B cell (primary cell): Measurements from ENCODE around the gene MYG1. TPM values are rescaled to one million over a fixed set of nuclear protein-coding genes. Genes with fewer than 3 reads are reported as not detected.

Experiments used
- ATAC-seq: fragments of 200-7000 bp; cut with Tn5 transposase; one replicate; pipeline ENCODE4 v1.10.0; 2021; ENCODE audit warnings: low read depth, mild to moderate bottlenecking, moderate number of reproducible peaks, moderate library complexity
- CTCF ChIA-PET: fragments of 350-600 bp; sonication (Branson Sonifier 250); formaldehyde crosslinking; loops from one replicate; lab custom pipeline; 2021; ENCODE audit warnings: antibody characterized with exemption, inconsistent platforms; lab: Charles Lee
- POLR2A ChIA-PET: fragments of 350-600 bp; sonication (Branson Sonifier 250); formaldehyde crosslinking; loops from one replicate; lab custom pipeline; 2021; ENCODE audit warnings: antibody characterized with exemption; lab: Charles Lee
- DNase-seq: peaks from one replicate; pipeline ENCODE4 v3.0.0; 2013
- H2AFZ ChIP-seq: 2 replicates; pipeline ENCODE4 v1.6.1; 2012; ENCODE audit warnings: mild to moderate bottlenecking, low read depth, low read length; ENCODE audit not compliant: insufficient read depth, poor library complexity, severe bottlenecking
- H3K27ac ChIP-seq, 2 donors: 1 replicate in 1 of 2; 2 replicates in 1 of 2; pipeline ENCODE4 v1.5.1; 2012 to 2013; ENCODE audit warnings: low read length in 2 of 2, mild to moderate bottlenecking in 2 of 2, moderate library complexity in 1 of 2
- H3K27me3 ChIP-seq, 4 experiments: fragments of 200-600 bp in 1 of 4; sonication (generic) in 1 of 4; replicated peaks in 1 of 4; 1 replicate in 2 of 4; 2 replicates in 2 of 4; pipeline versions ENCODE4 v1.6.1 to v1.7.0; 2013 to 2016; ENCODE audit warnings: low read length in 3 of 4, mild to moderate bottlenecking in 2 of 4, mixed read lengths in 1 of 4, moderate library complexity in 1 of 4; ENCODE audit not compliant: insufficient read depth in 4 of 4, control insufficient read depth in 3 of 4; ENCODE audit errors: control extremely low read depth in 1 of 4
- H3K36me3 ChIP-seq, 2 experiments: replicated peaks in 1 of 2; 1 replicate in 1 of 2; 2 replicates in 1 of 2; pipeline versions ENCODE4 v1.6.1 to v1.7.1; 2013; ENCODE audit warnings: low read length in 1 of 2; ENCODE audit not compliant: insufficient read depth in 2 of 2, control insufficient read depth in 1 of 2; ENCODE audit errors: control extremely low read depth in 1 of 2, extremely low read depth in 1 of 2
- H3K4me1 ChIP-seq, 2 donors: fragments of 200-600 bp in 1 of 2; sonication (generic) in 1 of 2; 1 replicate in 1 of 2; 2 replicates in 1 of 2; pipeline versions ENCODE4 v1.5.1 to v1.6.1; 2013 to 2017; ENCODE audit warnings: low read length in 2 of 2; ENCODE audit not compliant: control insufficient read depth in 2 of 2, insufficient read depth in 2 of 2
- H3K4me2 ChIP-seq: replicated peaks from 2 replicates; pipeline ENCODE3; 2012; ENCODE audit warnings: mild to moderate bottlenecking, low read depth, low read length; ENCODE audit not compliant: poor library complexity, severe bottlenecking
- H3K4me3 ChIP-seq, 5 experiments: fragments of 200-600 bp in 1 of 5; sonication (generic) in 1 of 5; 1 replicate in 3 of 5; 2 replicates in 2 of 5; pipeline versions ENCODE4 v1.5.1 to v1.7.0; 2011 to 2016; ENCODE audit warnings: low read length in 4 of 5, mild to moderate bottlenecking in 4 of 5, low read depth in 2 of 5, control low read depth in 1 of 5, moderate library complexity in 1 of 5; ENCODE audit not compliant: insufficient read depth in 1 of 5; ENCODE audit errors: control extremely low read depth in 1 of 5, extremely low read depth in 1 of 5
- H3K79me2 ChIP-seq: fragments of 200-600 bp; sonication (generic); one replicate; pipeline ENCODE4 v1.6.0; 2016; ENCODE audit warnings: low read length; ENCODE audit not compliant: control insufficient read depth, insufficient read depth
- H3K9ac ChIP-seq: fragments of 200-600 bp; sonication (generic); 2 replicates; pipeline ENCODE4 v1.6.1; 2017; ENCODE audit warnings: mild to moderate bottlenecking, low read length, moderate library complexity
- H3K9me3 ChIP-seq, 3 donors: one replicate each; pipeline versions ENCODE4 v1.6.1 to v1.7.1; 2013; ENCODE audit warnings: low read length in 2 of 3; ENCODE audit not compliant: control insufficient read depth in 2 of 3, insufficient read depth in 1 of 3; ENCODE audit errors: control extremely low read depth in 1 of 3
- H4K20me1 ChIP-seq: 2 replicates; pipeline ENCODE4 v1.6.0; 2012; ENCODE audit warnings: mild to moderate bottlenecking, low read length; ENCODE audit not compliant: insufficient read depth, control insufficient read depth, poor library complexity, severe bottlenecking
- H3K27ac Mint-ChIP-seq: one replicate; pipeline ENCODE4 v1.8.0; 2021; ENCODE audit warnings: mixed read lengths
- H3K27me3 Mint-ChIP-seq: one replicate; pipeline ENCODE4 v1.8.0; 2021; ENCODE audit warnings: mixed read lengths
- H3K4me1 Mint-ChIP-seq: one replicate; pipeline ENCODE4 v1.8.0; 2021; ENCODE audit warnings: mixed read lengths
- H3K4me3 Mint-ChIP-seq: one replicate; pipeline ENCODE4 v1.8.0; 2021; ENCODE audit warnings: mixed read lengths
- H3K9me3 Mint-ChIP-seq: one replicate; pipeline ENCODE4 v1.8.0; 2022; ENCODE audit warnings: mixed read lengths; ENCODE audit not compliant: insufficient read depth
- CTCF ChIP-seq: fragments of 200-600 bp; IDR thresholded peaks from one replicate; pipeline ENCODE4 v1.8.0; 2022; ENCODE audit warnings: antibody characterized with exemption, mild to moderate bottlenecking
- EZH2 ChIP-seq: IDR thresholded peaks from 2 replicates; pipeline ENCODE4 v1.6.1; 2012; ENCODE audit warnings: borderline replicate concordance, low read depth, mild to moderate bottlenecking, moderate library complexity, low read length; ENCODE audit not compliant: insufficient read depth, poor library complexity, severe bottlenecking
- WGBS: methylation state at CpG from one replicate; pipeline ENCODE4 v1.1.5; 2013; ENCODE audit warnings: missing lambda C conversion rate; ENCODE audit not compliant: insufficient coverage; 5-methylcytosine and 5-hydroxymethylcytosine counted together
- intact Hi-C: fragments of 100-400 bp; cut with micrococcal nuclease; formaldehyde crosslinking; loops from one replicate; pipeline ENCODE4 v1.10.0; 2022
- polyA plus RNA-seq: library from polyadenylated mRNA; depleted of rRNA; stranded (reverse); fragments of >200 nt; gene quantifications from 2 replicates; pipeline ENCODE4 v1.2.3, GENCODE V29; 2012
- total RNA-seq, 2 donors: library from RNA; stranded (reverse); fragments of 120-200 nt in 1 of 2; gene quantifications; 1 replicate in 1 of 2; 2 replicates in 1 of 2; pipeline versions ENCODE4 v1.2.3 to v1.2.4, GENCODE V29; 2013 to 2022

The MYG1 gene
- total and polyA plus RNA-seq, 2 donors (not counting 1 experiment from before 2014, with no cell fraction given), result 46.4 to 48.4 TPM

GRCh38 chr12:53320352-53321195 lies 21.1 kb downstream of the MYG1 start:
- no peak for DNase-seq

More at GRCh38 chr12:53320352-53321195, 21.1 kb downstream of the MYG1 start:
- Histone ChIP-seq H3K4me2 (peak overlapping the region; percentile 80), H3K27ac (peak overlapping the region; percentile 73 to 84), H2AFZ (peak overlapping the region; percentile 87), H3K36me3 (peaks cover 0 to 27% of the 10 kb centered on the region in 2 experiments), H3K9ac (peak overlapping the region; percentile 88), H4K20me1 (no peaks in the 10 kb centered on the region), H3K27me3 (no peaks in the 10 kb centered on the region), H3K4me3 (peak overlapping the region; percentile 17 to 95 (median 87)), H3K4me1 (peaks cover 20 to 29% of the 10 kb centered on the region in 2 donors), H3K79me2 (peaks cover 27% of the 10 kb centered on the region), H3K9me3 (no peaks in the 10 kb centered on the region)
- no peaks in the 10 kb centered on the region for H3K27me3 Mint-ChIP-seq
- H3K4me1 Mint-ChIP-seq, result peaks cover 34% of the 10 kb centered on the region
- CTCF ChIA-PET, result interaction anchor here (0.8 to 15.1 kb wide), 32 partner anchors 9 to 255 kb away, joined by 3 to 353 read pairs (median 6); partner anchors contain the start of genes CSAD, ESPL1, ITGB7 and MYG1
- POLR2A ChIA-PET, result interaction anchor here (0.5 to 1.7 kb wide), 18 partner anchors 12 to 205 kb away, joined by 3 to 21 read pairs (median 5); partner anchors contain the start of genes CSAD, MYG1, PFDN5 and SP1
- WGBS, result 18% methylated on average over 5 of the region's 10 CpGs
- TF ChIP-seq EZH2 (no peak), CTCF (no peak)
- H3K27ac Mint-ChIP-seq, result peak overlapping the region; percentile 99
- peak overlapping the region; percentile 99 for H3K4me3 Mint-ChIP-seq
- no peak for ATAC-seq
- intact Hi-C loops, result loop anchor here (1.0 to 10.0 kb wide), 11 partner anchors 21 to 304 kb away; partner anchors contain the start of genes ATF7, ESPL1, MYG1 and PCBP2
- no peaks in the 10 kb centered on the region for H3K9me3 Mint-ChIP-seq
